Chondrocyte (in vitro differentiated cells): Measurements from ENCODE around the gene DNMT1. TPM values are rescaled to one million over a fixed set of nuclear protein-coding genes. Genes with fewer than 3 reads are reported as not detected.

ENCODE experiments used
- DNase-seq: peaks from one replicate; pipeline ENCODE4 v3.0.0; 2021; ENCODE audit warnings: mixed read lengths, low spot score
- H3K27ac Mint-ChIP-seq: one replicate; pipeline ENCODE4 v1.8.0; 2021; ENCODE audit warnings: mild to moderate bottlenecking, moderate library complexity, mixed read lengths; ENCODE audit not compliant: unreplicated experiment
- H3K27me3 Mint-ChIP-seq: 2 replicates; pipeline ENCODE4 v1.8.0; 2021; ENCODE audit warnings: low read depth, mixed read lengths
- H3K36me3 Mint-ChIP-seq: 2 replicates; pipeline ENCODE4 v1.8.0; 2021; ENCODE audit warnings: low read depth, mixed read lengths
- H3K4me1 Mint-ChIP-seq: 2 replicates; pipeline ENCODE4 v1.8.0; 2021; ENCODE audit warnings: low read depth, mild to moderate bottlenecking, mixed read lengths
- H3K4me3 Mint-ChIP-seq: one replicate; pipeline ENCODE4 v1.8.0; 2021; ENCODE audit warnings: mild to moderate bottlenecking, moderate library complexity, mixed read lengths; ENCODE audit not compliant: unreplicated experiment
- H3K9me3 Mint-ChIP-seq: 2 replicates; pipeline ENCODE4 v1.8.0; 2021; ENCODE audit warnings: low read depth, mixed read lengths
- total RNA-seq: library from RNA; stranded (reverse); gene quantifications from 3 replicates; pipeline ENCODE4 v1.2.1, GENCODE V29; 2021
- TF ChIP-seq, protein P1 (sequence below): fragments of 200-600 bp; sonication (generic); IDR thresholded peaks from 2 replicates; pipeline ENCODE4 v1.5.0; 2021; ENCODE audit warnings: antibody characterized with exemption, mild to moderate bottlenecking, moderate library complexity

DNMT1 gene
- total RNA-seq, 1 donor from 2014 or later = 47.8 TPM

GRCh38 chr19:10191347-10191746, 3.4 kb downstream of the DNMT1 start:
- Mint-ChIP-seq H3K9me3 (no peaks in the 10 kb centered on the region), H3K4me3 (no peak overlapping the region), H3K4me1 (peaks cover 25% of the 10 kb centered on the region), H3K27ac (no peak overlapping the region), H3K36me3 (no peaks in the 10 kb centered on the region), H3K27me3 (no peaks in the 10 kb centered on the region)
- DNase-seq = no peak
- TF ChIP-seq, protein P1, sequence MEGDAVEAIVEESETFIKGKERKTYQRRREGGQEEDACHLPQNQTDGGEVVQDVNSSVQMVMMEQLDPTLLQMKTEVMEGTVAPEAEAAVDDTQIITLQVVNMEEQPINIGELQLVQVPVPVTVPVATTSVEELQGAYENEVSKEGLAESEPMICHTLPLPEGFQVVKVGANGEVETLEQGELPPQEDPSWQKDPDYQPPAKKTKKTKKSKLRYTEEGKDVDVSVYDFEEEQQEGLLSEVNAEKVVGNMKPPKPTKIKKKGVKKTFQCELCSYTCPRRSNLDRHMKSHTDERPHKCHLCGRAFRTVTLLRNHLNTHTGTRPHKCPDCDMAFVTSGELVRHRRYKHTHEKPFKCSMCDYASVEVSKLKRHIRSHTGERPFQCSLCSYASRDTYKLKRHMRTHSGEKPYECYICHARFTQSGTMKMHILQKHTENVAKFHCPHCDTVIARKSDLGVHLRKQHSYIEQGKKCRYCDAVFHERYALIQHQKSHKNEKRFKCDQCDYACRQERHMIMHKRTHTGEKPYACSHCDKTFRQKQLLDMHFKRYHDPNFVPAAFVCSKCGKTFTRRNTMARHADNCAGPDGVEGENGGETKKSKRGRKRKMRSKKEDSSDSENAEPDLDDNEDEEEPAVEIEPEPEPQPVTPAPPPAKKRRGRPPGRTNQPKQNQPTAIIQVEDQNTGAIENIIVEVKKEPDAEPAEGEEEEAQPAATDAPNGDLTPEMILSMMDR = no peak

- no peak overlapping the region for H3K27ac Mint-ChIP-seq
- no peaks in the 10 kb centered on the region for H3K36me3 Mint-ChIP-seq
- no peak for DNase-seq
- no peaks in the 10 kb centered on the region for H3K9me3 Mint-ChIP-seq
- TF ChIP-seq, protein P1 = no peak
- no peak overlapping the region for H3K4me3 Mint-ChIP-seq
- peaks cover 25% of the 10 kb centered on the region for H3K4me1 Mint-ChIP-seq
- no peaks in the 10 kb centered on the region for H3K27me3 Mint-ChIP-seq
These were observed 4.7 kb downstream of the DNMT1 start for GRCh38 chr19:10190026-10190425.

- no peaks in the 10 kb centered on the region for H3K9me3 Mint-ChIP-seq
- no peak overlapping the region for H3K4me3 Mint-ChIP-seq
- TF ChIP-seq, protein P1 = no peak
- DNase-seq = no peak
- no peaks in the 10 kb centered on the region for H3K36me3 Mint-ChIP-seq
- H3K27ac Mint-ChIP-seq = no peak overlapping the region
- H3K27me3 Mint-ChIP-seq = no peaks in the 10 kb centered on the region
- H3K4me1 Mint-ChIP-seq = peaks cover 25% of the 10 kb centered on the region
These were observed 5.1 kb downstream of the DNMT1 start for GRCh38 chr19:10189616-10190015.

DNA sequence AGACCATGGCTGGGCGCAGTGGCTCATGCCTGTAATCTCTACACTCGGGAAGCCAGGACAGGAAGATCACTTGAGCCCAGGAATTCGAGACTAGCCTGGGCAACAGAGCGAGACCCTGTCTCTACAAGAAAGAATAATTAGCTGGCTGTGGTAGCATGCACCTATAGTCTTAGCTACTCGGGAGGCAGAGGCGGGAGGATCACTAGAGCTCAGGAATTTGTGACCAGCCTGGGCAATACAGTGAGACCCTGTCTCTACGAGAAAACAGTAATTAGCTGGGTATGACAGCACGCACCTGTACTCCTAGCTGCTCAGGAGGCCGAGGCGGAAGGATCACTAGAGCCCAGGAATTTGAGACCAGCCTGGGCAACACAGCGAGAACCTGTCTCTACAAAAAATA, 7.4 kb downstream of the DNMT1 start:
- TF ChIP-seq, protein P1 = no peak
- Mint-ChIP-seq H3K27ac (no peak overlapping the region), H3K4me1 (peaks cover 12% of the 10 kb centered on the region), H3K36me3 (no peaks in the 10 kb centered on the region), H3K9me3 (no peaks in the 10 kb centered on the region), H3K27me3 (no peaks in the 10 kb centered on the region), H3K4me3 (no peak overlapping the region)
- no peak for DNase-seq

DNA sequence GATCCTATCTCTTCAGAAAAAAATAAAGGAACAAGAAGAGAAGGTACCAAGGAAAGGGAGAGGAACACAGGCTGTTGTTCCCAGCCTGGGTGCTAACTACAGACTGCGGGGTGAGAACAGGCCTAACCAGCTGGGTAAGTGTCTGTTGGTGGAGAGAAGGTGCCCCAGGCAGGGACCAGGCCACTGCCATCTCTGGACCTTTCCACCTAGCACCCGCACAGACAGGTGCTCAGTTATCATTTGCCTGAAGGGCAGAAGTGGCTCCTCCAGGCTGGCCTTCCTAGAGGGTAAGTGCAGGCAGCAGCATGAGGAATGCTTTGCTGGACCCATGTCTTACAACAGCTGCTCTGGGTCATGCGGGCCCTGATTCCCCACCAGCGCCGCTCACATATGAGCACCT, 10.1 kb downstream of the DNMT1 start:
- DNase-seq = no peak
- Mint-ChIP-seq H3K4me1 (peaks cover 6% of the 10 kb centered on the region), H3K36me3 (peaks cover 4% of the 10 kb centered on the region), H3K27ac (no peak overlapping the region), H3K27me3 (no peaks in the 10 kb centered on the region), H3K4me3 (no peak overlapping the region), H3K9me3 (no peaks in the 10 kb centered on the region)
- TF ChIP-seq, protein P1 = no peak
